ENCODE results near the gene DNAJC15.
A peak's percentile ranks its signal among the peaks of the same experiment; 100 is the strongest.

DNAJC15 gene

GRCh38 chr13:43002021-43002420, 21.4 kb upstream of the DNAJC15 start:
- no peak overlapping the region for H3K9ac ChIP-seq
- no peaks in the 10 kb centered on the region for H3K9me3 ChIP-seq
- TF ChIP-seq Cebpa-rat (IDR thresholded peaks at IDR 0.05), result no peak
- no peaks in the 10 kb centered on the region for H3K36me3 ChIP-seq
- H4K20me1 ChIP-seq, result no peaks in the 10 kb centered on the region
- H3K4me1 ChIP-seq, result peaks cover 6% of the 10 kb centered on the region; the same call in 1 of the 2 replicates
- no peak overlapping the region for H3K4me2 ChIP-seq
- H3K27ac ChIP-seq, result no peak overlapping the region
- H3K27me3 ChIP-seq, result no peaks in the 10 kb centered on the region
- H3K4me3 ChIP-seq, result no peak overlapping the region

GRCh38 chr13:43003010-43003409, 20.4 kb upstream of the DNAJC15 start:
- H3K27ac ChIP-seq, result no peak overlapping the region
- no peak overlapping the region for H3K4me3 ChIP-seq
- TF ChIP-seq Cebpa-rat (IDR thresholded peaks at IDR 0.05), result no peak
- H3K36me3 ChIP-seq, result no peaks in the 10 kb centered on the region
- H3K4me2 ChIP-seq, result no peak overlapping the region
- no peaks in the 10 kb centered on the region for H3K27me3 ChIP-seq
- H3K9me3 ChIP-seq, result no peaks in the 10 kb centered on the region
- no peak overlapping the region for H3K9ac ChIP-seq
- no peaks in the 10 kb centered on the region for H4K20me1 ChIP-seq
- H3K4me1 ChIP-seq, result peaks cover 6% of the 10 kb centered on the region; the same call in 1 of the 2 replicates

- Histone ChIP-seq H3K9me3 (no peaks in the 10 kb centered on the region), H3K4me1 (peaks cover 6% of the 10 kb centered on the region; the same call in 1 of the 2 replicates), H3K9ac (no peak overlapping the region), H3K27ac (no peak overlapping the region), H3K4me2 (no peak overlapping the region), H3K4me3 (no peak overlapping the region), H3K36me3 (no peaks in the 10 kb centered on the region), H4K20me1 (no peaks in the 10 kb centered on the region), H3K27me3 (no peaks in the 10 kb centered on the region)
- no peak for TF ChIP-seq Cebpa-rat (IDR thresholded peaks at IDR 0.05)
These were observed 19.7 kb upstream of the DNAJC15 start for GRCh38 chr13:43003729-43004128.

DNA sequence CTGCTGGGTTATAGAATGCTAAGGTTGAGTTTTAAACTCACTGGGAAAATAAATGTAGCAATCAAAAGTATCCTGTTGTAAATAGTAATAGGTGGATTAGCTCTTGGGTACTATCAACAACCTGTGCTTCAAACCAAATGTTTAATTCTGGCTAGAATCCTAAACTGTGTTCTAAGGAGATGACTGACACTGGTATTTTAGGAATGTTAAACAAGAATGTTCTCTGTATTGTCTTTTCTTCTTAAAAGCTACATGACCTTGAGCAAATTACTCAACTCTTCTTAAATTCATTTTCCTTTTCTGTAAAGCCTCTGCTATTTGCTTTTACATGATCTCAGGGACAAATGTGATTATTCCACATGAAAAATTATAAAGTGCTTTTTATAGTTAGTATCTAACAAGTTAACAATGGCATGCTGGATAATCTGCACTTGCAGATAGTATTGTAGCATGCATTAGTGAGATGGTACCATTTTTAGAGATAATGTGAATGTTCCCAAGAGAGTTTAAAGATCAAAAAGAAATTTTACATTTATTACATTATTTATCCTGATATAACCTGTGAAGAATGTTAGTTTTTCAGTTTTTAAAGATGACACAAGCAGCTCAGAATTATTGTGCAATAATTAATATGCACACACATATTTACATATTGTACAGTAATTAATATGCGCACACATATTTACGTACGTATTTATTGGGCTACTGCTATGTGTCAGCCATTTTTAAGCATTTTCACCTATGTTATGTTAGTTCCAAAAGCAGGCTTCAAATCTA, 17.7 kb upstream of the DNAJC15 start:
- Histone ChIP-seq H3K4me2 (no peak overlapping the region), H3K4me1 (peaks cover 6% of the 10 kb centered on the region; the same call in 1 of the 2 replicates), H3K9ac (no peak overlapping the region), H3K36me3 (no peaks in the 10 kb centered on the region), H3K27ac (no peak overlapping the region), H3K27me3 (no peaks in the 10 kb centered on the region), H3K9me3 (no peaks in the 10 kb centered on the region), H4K20me1 (no peaks in the 10 kb centered on the region), H3K4me3 (no peak overlapping the region)
- peak; percentile 38; the same call in 1 of the 2 replicates for TF ChIP-seq Cebpa-rat (IDR thresholded peaks at IDR 0.05)

DNA sequence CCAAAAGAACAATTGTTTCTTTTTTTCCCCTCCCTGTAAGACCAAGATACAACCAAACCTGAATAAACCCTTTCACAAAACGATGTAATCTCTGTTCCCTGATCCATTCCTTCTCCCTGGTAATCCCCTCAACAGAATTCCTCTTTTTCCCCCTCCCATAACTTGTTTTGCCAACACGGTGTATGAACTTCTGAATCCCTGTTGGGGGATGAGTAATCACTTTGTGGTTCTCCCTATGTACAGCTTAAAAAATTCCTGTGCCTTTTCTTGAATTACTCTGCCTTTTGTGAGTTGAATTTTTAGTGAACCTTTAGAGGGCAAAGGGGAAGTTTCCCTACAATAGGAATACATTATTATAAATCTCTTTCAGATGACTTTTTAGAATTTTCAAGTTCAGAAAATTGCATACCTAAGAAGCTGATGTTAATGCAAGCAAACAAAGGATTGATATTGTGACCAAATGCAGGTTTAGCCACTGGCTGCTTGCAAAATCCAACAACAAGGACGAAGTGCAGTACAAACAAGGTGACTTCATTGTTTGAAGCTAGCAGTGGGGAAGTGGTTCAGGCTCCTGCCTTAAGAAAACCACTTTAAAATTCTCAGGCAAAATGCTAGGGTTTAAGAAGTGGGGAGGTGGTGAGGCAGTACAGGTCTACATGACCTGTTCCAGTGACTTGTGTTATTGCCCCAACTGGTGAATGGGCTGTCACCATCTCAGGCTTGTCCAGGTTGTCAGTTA, 16.3 kb upstream of the DNAJC15 start:
- no peak overlapping the region for H3K4me3 ChIP-seq
- H3K9ac ChIP-seq, result no peak overlapping the region
- no peaks in the 10 kb centered on the region for H3K27me3 ChIP-seq
- no peak overlapping the region for H3K4me2 ChIP-seq
- H3K27ac ChIP-seq, result no peak overlapping the region
- no peaks in the 10 kb centered on the region for H3K36me3 ChIP-seq
- no peak for TF ChIP-seq Cebpa-rat (IDR thresholded peaks at IDR 0.05)
- H3K9me3 ChIP-seq, result no peaks in the 10 kb centered on the region
- peaks cover 3% of the 10 kb centered on the region; the same call in 1 of the 2 replicates for H3K4me1 ChIP-seq
- H4K20me1 ChIP-seq, result no peaks in the 10 kb centered on the region

DNA sequence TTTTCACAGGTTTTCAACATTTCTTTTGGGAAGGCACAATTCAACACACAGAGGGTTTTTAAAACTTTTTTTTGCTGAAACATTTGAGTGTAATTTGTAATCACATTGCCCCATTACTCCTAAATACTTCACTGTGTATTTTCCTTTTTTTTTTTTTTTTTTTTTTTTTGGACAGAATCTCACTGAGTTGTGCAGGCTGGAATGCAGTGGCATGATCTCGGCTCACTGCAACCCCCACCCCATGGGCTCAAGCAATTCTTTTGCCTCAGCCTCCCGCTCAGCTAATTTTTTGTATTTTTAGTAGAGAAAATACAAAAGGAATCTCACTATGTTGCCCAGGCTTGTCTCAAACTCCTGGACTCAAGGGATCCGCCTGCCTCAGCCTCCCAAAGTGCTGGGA, 14.8 kb upstream of the DNAJC15 start:
- Histone ChIP-seq H3K4me3 (no peak overlapping the region), H3K9ac (no peak overlapping the region), H3K27ac (no peak overlapping the region), H3K9me3 (no peaks in the 10 kb centered on the region), H3K36me3 (no peaks in the 10 kb centered on the region), H3K4me2 (no peak overlapping the region), H4K20me1 (no peaks in the 10 kb centered on the region), H3K4me1 (no peaks in the 10 kb centered on the region), H3K27me3 (no peaks in the 10 kb centered on the region)
- no peak for TF ChIP-seq Cebpa-rat (IDR thresholded peaks at IDR 0.05)

DNA sequence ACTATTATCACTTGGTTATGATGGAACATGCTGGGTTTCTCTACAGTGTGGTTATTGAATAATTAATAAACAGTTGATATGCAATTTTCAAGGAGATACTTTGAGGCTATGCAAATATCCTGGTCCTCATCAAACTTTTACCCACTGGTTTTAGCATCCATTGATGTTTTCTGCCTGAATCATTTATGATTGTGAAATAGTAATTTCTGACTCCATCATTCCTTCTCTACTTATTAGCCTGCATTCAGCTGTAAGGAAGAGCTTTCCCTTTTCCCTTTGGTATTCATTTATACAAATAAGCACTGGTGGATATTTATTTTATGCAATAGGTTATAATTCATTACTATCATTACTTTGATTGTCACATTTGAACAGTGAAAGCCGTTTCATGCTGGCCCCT, 13.9 kb upstream of the DNAJC15 start:
- Histone ChIP-seq H3K36me3 (no peaks in the 10 kb centered on the region), H3K27ac (no peak overlapping the region), H3K4me3 (no peak overlapping the region), H3K9ac (no peak overlapping the region), H3K4me2 (no peak overlapping the region), H4K20me1 (no peaks in the 10 kb centered on the region), H3K9me3 (no peaks in the 10 kb centered on the region), H3K27me3 (no peaks in the 10 kb centered on the region), H3K4me1 (no peaks in the 10 kb centered on the region)
- no peak; the same call in 1 of the 2 replicates for TF ChIP-seq Cebpa-rat (IDR thresholded peaks at IDR 0.05)

DNA sequence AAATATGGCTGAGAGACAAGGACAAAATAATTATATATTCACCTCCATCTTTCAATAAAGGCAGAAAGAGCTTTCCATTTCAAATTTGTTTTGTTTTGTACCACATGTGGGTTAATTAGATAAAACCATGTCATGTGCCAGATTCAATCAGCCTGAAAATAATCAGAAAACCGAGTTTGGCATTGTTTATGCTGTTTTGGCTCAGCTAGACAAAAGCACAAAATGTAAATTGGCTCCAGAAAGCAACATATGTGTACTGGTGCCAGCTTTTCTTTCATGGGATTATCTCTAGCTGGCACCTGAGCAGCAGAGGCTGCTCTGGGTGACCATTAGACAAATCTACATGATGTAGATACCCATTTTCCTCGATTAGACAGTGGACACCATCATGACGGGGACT, 9.2 kb upstream of the DNAJC15 start:
- no peak overlapping the region for H3K9ac ChIP-seq
- H3K27me3 ChIP-seq, result no peaks in the 10 kb centered on the region
- no peak for TF ChIP-seq Cebpa-rat (IDR thresholded peaks at IDR 0.05)
- no peaks in the 10 kb centered on the region for H3K9me3 ChIP-seq
- H3K4me3 ChIP-seq, result no peak overlapping the region
- no peaks in the 10 kb centered on the region for H4K20me1 ChIP-seq
- H3K4me2 ChIP-seq, result no peak overlapping the region
- H3K27ac ChIP-seq, result no peak overlapping the region
- H3K36me3 ChIP-seq, result no peaks in the 10 kb centered on the region
- H3K4me1 ChIP-seq, result no peaks in the 10 kb centered on the region

DNA sequence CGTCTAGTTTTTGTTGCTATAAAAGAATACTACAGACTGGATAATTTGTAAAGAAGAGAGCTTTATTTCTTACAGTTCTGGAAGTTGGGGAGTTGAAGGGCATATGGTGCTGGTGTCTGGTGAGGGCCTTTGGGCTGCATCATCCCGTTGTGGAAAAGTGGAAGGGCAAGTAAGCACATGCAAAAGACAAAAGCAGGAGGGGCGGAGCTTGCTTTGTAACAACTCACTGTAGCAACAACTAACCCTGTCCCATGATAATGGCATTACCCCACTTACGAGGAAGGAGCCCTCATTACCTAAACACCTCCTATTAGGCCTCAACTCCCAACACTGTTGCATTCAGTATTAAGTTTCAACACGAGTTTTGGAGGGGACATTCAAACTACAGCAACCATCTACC, 7.2 kb upstream of the DNAJC15 start:
- no peak overlapping the region for H3K4me3 ChIP-seq
- no peaks in the 10 kb centered on the region for H3K4me1 ChIP-seq
- H3K27me3 ChIP-seq, result no peaks in the 10 kb centered on the region
- H3K9me3 ChIP-seq, result no peaks in the 10 kb centered on the region
- TF ChIP-seq Cebpa-rat (IDR thresholded peaks at IDR 0.05), result no peak
- no peaks in the 10 kb centered on the region for H3K36me3 ChIP-seq
- H3K9ac ChIP-seq, result no peak overlapping the region
- H3K27ac ChIP-seq, result no peak overlapping the region
- no peak overlapping the region for H3K4me2 ChIP-seq
- H4K20me1 ChIP-seq, result no peaks in the 10 kb centered on the region

- Histone ChIP-seq H3K27ac (no peak overlapping the region), H3K4me1 (no peaks in the 10 kb centered on the region), H3K9me3 (peaks cover 12% of the 10 kb centered on the region; the same call in 1 of the 2 replicates), H3K9ac (no peak overlapping the region), H3K36me3 (no peaks in the 10 kb centered on the region), H3K27me3 (peaks cover 9% of the 10 kb centered on the region; the same call in 1 of the 2 replicates), H3K4me3 (no peak overlapping the region), H3K4me2 (no peak overlapping the region), H4K20me1 (no peaks in the 10 kb centered on the region)
- TF ChIP-seq Cebpa-rat (IDR thresholded peaks at IDR 0.05), result no peak
These were observed 3.6 kb upstream of the DNAJC15 start for GRCh38 chr13:43019811-43020210.
